GM12878 (cell line): ENCODE measurements around the gene ADD2. TPM values are rescaled to one million over a fixed set of nuclear protein-coding genes. Genes with fewer than 3 reads are reported as not detected.
A peak's percentile ranks its signal among the peaks of the same experiment; 100 is the strongest.
"Not testable (repeated sequence)": the region's sequence is repeated elsewhere in the genome, so short reads cannot be mapped to it uniquely, and the experiment has no call there.

Experiments
- ATAC-seq: fragments of 200-7000 bp; cut with Tn5 transposase; 3 replicates; pipeline ENCODE4 v1.9.1; 2020; ENCODE audit warnings: mild to moderate bottlenecking, moderate library complexity
- BruUV-seq: library from RNA; stranded (reverse); fragments of 400-500 nt; replicated peaks from 2 replicates; lab custom pipeline; 2021; lab: Mats Ljungman, UMichigan
- CTCF ChIA-PET: fragments of 300-600 bp; sonication (Branson Sonifier 250); formaldehyde crosslinking; extraction: SDS; loops from one replicate; lab custom pipeline; 2021; ENCODE audit warnings: inconsistent platforms; lab: Yijun Ruan, JAX
- POLR2A ChIA-PET: fragments of 350-600 bp; formaldehyde crosslinking; extraction: SDS; loops from one replicate; lab custom pipeline; 2021; ENCODE audit warnings: inconsistent platforms; lab: Charles Lee
- RAD21 ChIA-PET: fragments of 300-600 bp; sonication (Branson Sonifier 250); formaldehyde crosslinking; loops from one replicate; lab custom pipeline; 2023; ENCODE audit warnings: antibody characterized with exemption; ENCODE audit not compliant: unreplicated experiment; lab: Charles Lee
- SMC1A ChIA-PET: fragments of 300-600 bp; sonication (Branson Sonifier 250); formaldehyde crosslinking; loops from one replicate; lab custom pipeline; 2023; ENCODE audit not compliant: unreplicated experiment, uncharacterized antibody; lab: Charles Lee
- DNase-seq: peaks from one replicate; pipeline ENCODE4 v3.0.0-alpha.2; 2011; ENCODE audit warnings: low read depth, low spot score
- FAIRE-seq: peaks from 3 replicates; lab custom pipeline; 2011; peaks lifted over from hg19 to GRCh38; lab: Jason Lieb, UNC
- H2AFZ ChIP-seq: 2 replicates; pipeline ENCODE4 v1.6.0; 2011; ENCODE audit warnings: low read depth, low read length, control low read depth; ENCODE audit not compliant: control insufficient read depth
- H3K27ac ChIP-seq: 2 replicates; pipeline ENCODE4 v1.5.1; 2011; ENCODE audit warnings: control low read depth; ENCODE audit not compliant: control insufficient read depth, insufficient read depth
- H3K27me3 ChIP-seq, 2 experiments: replicated peaks in 1 of 2; 2 replicates each; pipeline versions ENCODE4 v1.6.0 to v1.6.1; 2011; ENCODE audit warnings: low read length in 1 of 2; ENCODE audit not compliant: control insufficient read depth in 2 of 2, insufficient read depth in 2 of 2
- H3K36me3 ChIP-seq, 2 experiments: 2 replicates each; pipeline ENCODE4 v1.5.1; 2011; ENCODE audit warnings: low read length in 1 of 2; ENCODE audit not compliant: control insufficient read depth in 2 of 2, insufficient read depth in 2 of 2
- H3K4me1 ChIP-seq: 2 replicates; pipeline ENCODE4 v1.6.1; 2011; ENCODE audit warnings: mild to moderate bottlenecking, low read length, moderate library complexity, mixed read lengths; ENCODE audit not compliant: control insufficient read depth, insufficient read depth
- H3K4me2 ChIP-seq: 2 replicates; pipeline ENCODE4 v1.6.0; 2011; ENCODE audit warnings: control low read depth; ENCODE audit not compliant: control insufficient read depth, insufficient read depth
- H3K4me3 ChIP-seq: fragments of 200-600 bp; sonication (generic); 2 replicates; pipeline ENCODE4 v1.5.1; 2016
- H3K79me2 ChIP-seq: 2 replicates; pipeline ENCODE4 v1.6.0; 2011; ENCODE audit warnings: low read length; ENCODE audit not compliant: control insufficient read depth, insufficient read depth
- H3K9ac ChIP-seq: 2 replicates; pipeline ENCODE4 v1.8.0; 2011; ENCODE audit warnings: low read length, control low read depth, mixed read lengths; ENCODE audit not compliant: control insufficient read depth, insufficient read depth
- H3K9me3 ChIP-seq: replicated peaks from 3 replicates; pipeline ENCODE4 v1.5.1; 2011; ENCODE audit warnings: mild to moderate bottlenecking, low read length; ENCODE audit not compliant: control insufficient read depth, insufficient read depth
- H4K20me1 ChIP-seq: 2 replicates; pipeline ENCODE4 v1.6.0; 2011; ENCODE audit not compliant: control insufficient read depth, insufficient read depth
- BHLHE40 ChIP-seq, 2 experiments: fragments of 450-650 bp in 1 of 2; IDR thresholded peaks; 2 replicates each; pipeline ENCODE4 v1.6.1; 2011 to 2017; ENCODE audit warnings: low read depth in 2 of 2, borderline replicate concordance in 1 of 2, improper control_type of control experiment in 1 of 2, low read length in 1 of 2, mild to moderate bottlenecking in 1 of 2
- EP300 ChIP-seq, 2 experiments: fragments of 150-350 bp in 1 of 2; IDR thresholded peaks; 2 replicates each; pipeline ENCODE4 v1.6.1; 2011 to 2012; ENCODE audit warnings: low read depth in 2 of 2, low read length in 2 of 2, borderline replicate concordance in 1 of 2, improper control_type of control experiment in 1 of 2, inconsistent platforms in 1 of 2; ENCODE audit not compliant: control insufficient read depth in 1 of 2
- KAT2A ChIP-seq: conservative IDR thresholded peaks from 2 replicates; pipeline ENCODE4 v1.6.1; 2011; ENCODE audit warnings: low read depth, low read length; ENCODE audit not compliant: control insufficient read depth
- MYC ChIP-seq: IDR thresholded peaks from 2 replicates; pipeline ENCODE4 v1.6.1; 2011; ENCODE audit warnings: mild to moderate bottlenecking, low read length, moderate library complexity, inconsistent platforms; ENCODE audit not compliant: insufficient read depth, insufficient replicate concordance, insufficient read length, severe bottlenecking
- NFYB ChIP-seq: IDR thresholded peaks from 2 replicates; pipeline ENCODE4 v1.6.1; 2011; ENCODE audit warnings: low read depth, mild to moderate bottlenecking, low read length, improper control_type of control experiment, moderate library complexity; ENCODE audit not compliant: insufficient read depth
- SPI1 ChIP-seq: IDR thresholded peaks from 2 replicates; pipeline ENCODE4 v1.6.1; 2011; ENCODE audit warnings: low read depth, mild to moderate bottlenecking, low read length, moderate library complexity, borderline replicate concordance; ENCODE audit not compliant: insufficient read depth
- WGBS: methylation state at CpG from one replicate; pipeline ENCODE4 v1.1.6; 2016; ENCODE audit warnings: low lambda C conversion rate; ENCODE audit not compliant: insufficient replicate concordance, insufficient coverage; ENCODE audit errors: missing lambda C conversion rate; 5-methylcytosine and 5-hydroxymethylcytosine counted together
- in situ Hi-C: fragments of 300-500 bp; cut with MboI; formaldehyde crosslinking; loops from 9 replicates; pipeline ENCODE4 v1.14.3; 2018; ENCODE audit warnings: mixed read lengths
- intact Hi-C: fragments of 100-400 bp; cut with micrococcal nuclease; formaldehyde crosslinking; loops from one replicate; pipeline ENCODE4 v1.14.2; 2022; ENCODE audit not compliant: unreplicated experiment
- polyA plus RNA-seq, 11 experiments: library from polyadenylated mRNA; depleted of rRNA in 4 of 11; unstranded in 6 of 11; stranded (reverse) in 5 of 11; fragments of >200 nt; fragmentation: Nextera tagmentation in 4 of 11; fragmentation: Illumina TruSeq in 1 of 11; extraction: Ambion mirVana in 4 of 11; extraction: Trizol in 1 of 11; gene quantifications; 1 replicate in 1 of 11; 2 replicates in 10 of 11; pipeline versions ENCODE4 v1.2.1 to v1.2.3, GENCODE V29; 2011 to 2016; ENCODE audit warnings: inconsistent platforms in 2 of 11, missing spikeins in 2 of 11, low read depth in 1 of 11
- total RNA-seq, 4 experiments: library from RNA; depleted of rRNA in 3 of 4; stranded (reverse); fragments of >200 nt in 3 of 4; fragmentation: Illumina TruSeq in 1 of 4; extraction: Trizol in 1 of 4; gene quantifications; 2 replicates each; pipeline versions ENCODE4 v1.2.1 to v1.2.3, GENCODE V29; 2013 to 2021

The ADD2 gene
- total and polyA plus RNA-seq, 10 of the 15 experiments (the other 5 are each of a cell fraction or from before 2014, with no cell fraction given), result 0.05 to 0.13 (median 0.08) TPM; not detected in 7

GRCh38 chr2:70799706-70800105 is 31.7 kb upstream of the ADD2 start (continued):
- TF ChIP-seq KAT2A (no peak), MYC (no peak), EP300 (IDR thresholded peaks at IDR 0.05; ENCODE audit: borderline replicate concordance in 1 of 2, control insufficient read depth in 1 of 2, low read depth in 2 of 2, low read length in 2 of 2) (no peak), NFYB (no peak)

DNA sequence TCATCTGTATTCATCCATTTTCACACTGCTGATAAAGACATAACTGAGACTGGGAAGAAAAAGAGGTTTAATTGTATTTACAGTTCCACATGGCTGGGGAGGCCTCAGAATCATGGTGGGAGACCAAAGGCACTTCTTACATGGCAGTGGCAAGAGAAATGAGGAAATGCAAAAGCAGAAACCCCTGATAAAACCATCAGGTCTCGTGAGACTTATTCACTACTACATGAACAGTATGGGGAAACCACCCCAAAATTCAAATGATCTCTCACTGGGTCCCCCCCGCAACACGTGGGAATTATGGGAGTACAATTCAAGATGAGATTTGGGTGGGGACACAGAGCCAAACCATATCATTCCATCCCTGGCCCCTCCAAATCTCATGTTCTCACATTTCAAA is 30.0 kb upstream of the ADD2 start:
- H3K4me3 ChIP-seq, BruUV-seq, POLR2A ChIA-PET, CTCF ChIA-PET, H3K79me2 ChIP-seq, H3K9ac ChIP-seq, H2AFZ ChIP-seq, DNase-seq, H3K36me3 ChIP-seq, in situ Hi-C loops, H4K20me1 ChIP-seq, H3K27me3 ChIP-seq, H3K4me2 ChIP-seq, RAD21 ChIA-PET, H3K9me3 ChIP-seq: not testable (repeated sequence)
- 0% methylated on average over 3 of the region's 3 CpGs for WGBS
- TF ChIP-seq SPI1 (peak; percentile 11; the same call in 1 of the 2 replicates), BHLHE40 (IDR thresholded peaks at IDR 0.05; ENCODE audit: borderline replicate concordance in 1 of 2, low read depth in 2 of 2, low read length in 1 of 2) (peak in 1 of 2 experiments; percentile 47; a peak in 1 of 4 replicates)
- TF ChIP-seq, all 136 proteins: peak for 2; not testable (repeated sequence) for 134
- ATAC-seq, H3K27ac ChIP-seq, H3K4me1 ChIP-seq, FAIRE-seq, SMC1A ChIA-PET, intact Hi-C loops: not testable (repeated sequence)
